ENCODE data around the gene TGFB2.

Gene TGFB2

DNA sequence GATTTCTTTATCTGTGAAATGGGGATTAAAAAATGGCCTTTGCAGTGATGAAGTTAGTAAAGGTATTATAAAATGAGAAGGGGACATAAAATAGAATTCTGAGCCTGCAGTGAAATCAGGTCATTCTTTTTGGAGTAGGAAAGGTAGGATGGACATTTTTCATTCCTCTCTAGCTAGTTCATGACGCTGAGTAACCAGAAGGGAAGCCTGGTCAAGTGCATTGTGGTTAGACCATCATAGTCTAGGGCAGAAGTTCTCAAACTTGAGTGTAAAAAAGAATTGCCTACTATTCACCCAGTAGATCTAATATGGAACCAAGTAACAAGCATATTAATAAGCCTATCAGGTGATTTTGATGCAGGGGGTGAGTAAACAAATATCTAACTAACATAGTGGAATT is 50.8 kb downstream of the TGFB2 start:
- DNase-seq, result no peak

- no peak for DNase-seq
These were observed 52.7 kb downstream of the TGFB2 start for GRCh38 chr1:218397752-218398339.

GRCh38 chr1:218400624-218401023 is 55.5 kb downstream of the TGFB2 start:
- DNase-seq, result no peak

GRCh38 chr1:218401441-218401997 is 56.4 kb downstream of the TGFB2 start:
- DNase-seq, result no peak

DNA sequence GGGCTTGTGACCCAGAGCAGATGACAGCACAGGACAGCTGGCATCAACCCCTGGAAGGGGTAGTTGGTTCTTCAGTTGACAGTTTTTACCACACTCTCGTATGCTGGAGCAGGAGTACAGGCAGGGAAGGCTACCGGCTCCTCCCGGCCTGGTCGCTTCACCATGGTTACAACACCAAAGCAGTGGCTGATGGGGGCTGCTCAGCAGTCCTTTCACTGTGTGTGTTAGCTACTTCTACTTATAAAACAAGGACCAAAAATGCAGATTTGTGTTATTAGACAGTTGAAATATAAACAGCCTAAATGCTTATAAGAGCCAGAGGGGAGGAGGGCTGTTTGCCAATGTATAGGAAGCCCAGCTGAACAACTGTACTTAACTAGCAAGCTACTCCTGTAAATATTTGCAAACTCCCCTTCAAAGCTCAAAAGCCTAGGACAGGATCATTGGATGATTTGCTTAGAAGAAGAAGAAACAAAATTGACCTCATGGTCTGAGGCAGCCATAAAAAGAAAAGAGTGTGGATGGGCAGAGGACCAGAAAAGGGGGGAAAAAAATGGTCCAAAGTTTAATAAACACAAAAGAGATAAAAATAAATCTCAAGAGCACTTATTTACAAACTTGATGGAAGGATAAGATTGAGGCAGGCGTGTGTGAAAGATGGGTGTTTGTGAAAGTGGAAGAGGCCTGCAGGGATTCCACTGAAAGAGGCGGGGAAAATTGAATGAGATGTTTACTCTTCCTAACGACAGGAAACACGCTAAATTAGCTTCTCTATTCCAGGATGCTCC is 57.1 kb downstream of the TGFB2 start:
- DNase-seq, result no peak

DNA sequence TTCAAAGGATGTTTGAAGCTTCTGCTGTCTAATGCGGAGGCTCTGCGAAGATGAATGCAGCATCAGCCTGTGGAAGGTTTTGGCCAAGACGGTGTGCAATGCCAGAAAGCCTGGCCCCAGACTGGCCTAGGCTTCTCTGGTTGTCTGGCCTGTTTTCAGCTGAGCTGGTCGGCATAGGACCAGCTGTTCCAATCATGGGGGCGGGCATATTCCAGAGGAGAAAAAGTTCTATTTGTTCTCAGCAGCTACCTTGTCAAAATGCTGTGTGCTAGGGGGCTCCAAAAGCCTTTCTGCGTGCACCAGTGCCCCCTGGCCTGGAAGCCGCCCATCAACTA is 57.6 kb downstream of the TGFB2 start:
- no peak for DNase-seq

DNA sequence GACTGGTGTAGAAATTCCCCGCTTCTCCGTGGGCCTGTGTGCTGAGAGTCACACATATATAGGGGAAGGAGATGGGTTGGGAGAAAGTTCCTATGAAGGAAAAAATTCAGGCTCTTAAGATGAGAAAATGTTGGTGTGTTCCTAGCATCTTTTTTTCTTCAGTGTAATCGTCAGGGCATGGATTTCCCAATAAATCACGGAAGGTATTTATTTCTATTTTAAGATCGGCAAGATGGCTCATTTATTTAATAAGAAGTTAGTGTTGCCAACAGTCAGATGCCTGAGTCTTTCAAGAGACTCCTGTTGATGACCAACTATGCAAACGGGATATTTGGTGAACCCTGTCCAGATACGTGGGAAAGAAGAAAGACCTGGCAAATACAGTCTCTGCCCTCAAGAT is 58.2 kb downstream of the TGFB2 start:
- DNase-seq, result no peak

- DNase-seq, result no peak
These were observed 62.5 kb downstream of the TGFB2 start for GRCh38 chr1:218407630-218408029.

GRCh38 chr1:218408135-218408534 is 63.0 kb downstream of the TGFB2 start:
- no peak for DNase-seq

DNA sequence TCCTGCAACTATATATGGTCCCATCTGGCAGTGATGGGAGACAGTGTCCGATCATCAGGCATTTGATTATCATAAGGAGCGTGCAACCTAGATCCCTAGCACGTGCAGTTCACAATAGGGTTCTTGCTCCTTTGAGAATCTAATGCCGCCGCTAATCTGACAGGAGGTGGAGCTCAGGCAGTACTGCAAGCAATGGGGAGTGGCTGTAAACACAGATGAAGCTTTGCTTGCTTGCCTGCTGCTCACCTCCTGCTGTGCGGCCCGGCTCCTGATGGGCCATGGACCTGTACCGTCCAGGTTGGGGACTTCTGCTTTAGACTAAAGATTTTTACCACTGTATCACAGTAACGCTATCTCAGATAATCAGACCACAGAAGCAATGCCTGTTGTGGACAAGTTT is 63.8 kb downstream of the TGFB2 start:
- no peak for DNase-seq

DNA sequence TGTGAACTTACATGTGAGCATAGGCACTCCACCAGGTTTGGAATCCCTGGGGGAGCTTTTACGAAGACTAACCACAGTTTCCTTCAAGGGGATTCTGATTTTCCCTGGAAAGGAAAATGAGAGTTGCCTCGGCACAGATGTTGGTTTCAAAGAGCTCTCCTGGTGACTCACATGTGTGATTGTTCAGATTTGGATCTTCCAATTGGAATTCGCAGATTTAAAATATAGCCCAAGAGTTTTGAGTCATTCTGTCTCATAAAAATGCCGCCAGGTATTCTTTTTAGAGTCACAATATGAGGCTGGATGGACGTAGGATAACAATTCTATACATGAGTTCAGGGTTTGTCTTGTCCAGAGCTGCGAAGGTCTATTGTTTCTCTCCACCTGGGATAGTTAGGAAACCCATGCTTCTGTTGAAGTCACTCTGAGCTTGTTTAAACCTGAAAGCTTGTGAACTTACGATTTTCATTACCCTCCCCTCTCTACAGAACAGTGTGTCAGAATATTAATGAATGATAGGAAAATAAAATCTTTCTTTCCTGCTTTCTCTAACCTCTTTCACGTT is 64.9 kb downstream of the TGFB2 start:
- no peak for DNase-seq

- no peak for DNase-seq
These were observed 66.0 kb downstream of the TGFB2 start for GRCh38 chr1:218411101-218411500.

GRCh38 chr1:218412171-218412570 is 67.0 kb downstream of the TGFB2 start:
- no peak for DNase-seq

GRCh38 chr1:218413179-218413578 is 68.0 kb downstream of the TGFB2 start:
- no peak for DNase-seq

- DNase-seq, result no peak
These were observed 69.1 kb downstream of the TGFB2 start for GRCh38 chr1:218414060-218414728.

DNA sequence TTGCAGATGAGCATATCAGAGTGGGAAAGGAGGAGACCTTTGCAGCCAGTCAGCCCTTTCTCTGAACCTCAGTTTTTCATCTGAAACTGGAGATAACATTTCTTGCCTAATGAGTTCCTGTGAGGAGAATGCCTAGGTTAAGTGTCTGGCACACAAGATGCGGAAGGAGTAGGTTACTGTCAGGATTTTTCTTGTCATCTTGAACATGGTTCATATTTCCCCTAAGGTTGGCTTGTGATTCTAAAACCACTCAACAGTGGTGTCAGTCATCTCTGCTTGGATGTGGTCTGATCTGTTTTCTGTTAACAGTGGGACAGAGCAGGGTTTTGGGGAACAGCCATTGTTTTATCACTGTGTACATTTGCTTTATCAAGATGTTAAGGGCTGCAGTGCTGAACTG is 70.6 kb downstream of the TGFB2 start:
- DNase-seq, result no peak

DNA sequence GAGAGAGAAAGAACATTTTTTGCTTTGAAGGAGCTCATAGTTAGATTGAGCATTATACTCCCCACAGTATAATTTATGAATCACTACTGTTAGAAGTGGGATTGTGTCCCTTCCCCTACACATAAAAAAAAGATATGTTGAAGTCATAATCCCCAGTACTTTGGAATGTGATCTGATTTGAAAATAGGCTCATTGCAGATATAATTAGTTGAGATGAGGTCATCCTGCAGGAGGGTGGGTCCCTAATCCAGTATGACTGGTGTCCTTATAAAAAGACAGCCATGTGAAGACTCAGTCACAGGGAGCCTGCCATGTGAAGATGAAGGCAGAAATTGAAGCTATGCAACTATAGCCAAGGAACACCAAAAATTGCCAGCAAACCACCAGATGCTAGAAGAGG is 76.4 kb downstream of the TGFB2 start:
- DNase-seq, result no peak

- DNase-seq, result no peak
These were observed 79.4 kb downstream of the TGFB2 start for GRCh38 chr1:218424502-218424901.

DNA sequence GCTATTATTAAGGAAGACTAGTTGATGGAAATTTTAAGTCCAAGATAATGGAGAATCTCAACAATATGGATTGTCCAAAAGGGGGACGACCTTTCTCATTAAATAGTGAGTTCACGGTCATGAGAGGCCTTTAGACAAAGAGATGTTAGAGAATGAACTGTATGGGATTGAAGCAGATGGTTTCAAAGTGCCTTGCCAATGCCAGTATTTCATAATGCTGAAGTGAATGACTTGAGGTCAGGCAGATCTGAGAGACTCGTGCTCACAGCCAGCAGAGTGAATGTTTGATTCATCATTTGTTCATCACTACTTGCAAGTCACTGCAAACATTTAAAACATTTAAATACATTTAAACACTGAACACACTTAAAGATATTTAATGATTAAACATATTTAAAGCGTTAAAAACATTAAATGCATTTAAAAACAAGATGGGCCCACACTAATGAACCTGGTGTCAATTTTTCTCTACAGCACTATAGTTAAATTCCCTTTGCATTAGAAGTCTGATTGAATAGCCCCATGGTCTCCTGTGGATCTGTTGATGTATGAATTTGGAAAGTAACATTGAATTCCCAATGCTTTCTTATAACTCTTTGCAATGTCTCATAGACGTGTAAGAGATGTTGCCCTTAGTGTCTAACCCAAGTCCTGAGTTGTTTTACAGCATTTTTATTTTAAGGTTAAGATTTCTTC is 80.7 kb downstream of the TGFB2 start:
- DNase-seq, result no peak

GRCh38 chr1:218426343-218426657 is 81.2 kb downstream of the TGFB2 start:
- no peak for DNase-seq

DNA sequence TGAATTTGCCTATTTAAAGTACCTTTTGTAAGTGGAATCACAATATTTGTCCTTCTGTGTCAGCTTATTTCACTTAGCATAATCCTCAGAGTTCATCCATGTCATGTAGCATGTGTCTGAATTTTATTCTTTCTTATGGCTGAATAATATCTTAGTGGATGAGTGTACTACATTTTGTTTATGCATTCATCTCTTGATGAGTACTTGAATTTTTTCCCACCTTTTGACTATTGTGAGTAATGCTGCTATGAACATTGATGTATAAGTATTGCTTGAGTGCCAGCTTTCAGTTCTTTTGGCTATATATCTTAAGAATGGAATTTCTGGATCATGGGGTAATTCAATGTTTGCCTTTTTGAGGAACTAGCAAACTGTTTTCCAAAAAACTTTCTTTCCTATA is 84.2 kb downstream of the TGFB2 start:
- DNase-seq, result no peak

DNA sequence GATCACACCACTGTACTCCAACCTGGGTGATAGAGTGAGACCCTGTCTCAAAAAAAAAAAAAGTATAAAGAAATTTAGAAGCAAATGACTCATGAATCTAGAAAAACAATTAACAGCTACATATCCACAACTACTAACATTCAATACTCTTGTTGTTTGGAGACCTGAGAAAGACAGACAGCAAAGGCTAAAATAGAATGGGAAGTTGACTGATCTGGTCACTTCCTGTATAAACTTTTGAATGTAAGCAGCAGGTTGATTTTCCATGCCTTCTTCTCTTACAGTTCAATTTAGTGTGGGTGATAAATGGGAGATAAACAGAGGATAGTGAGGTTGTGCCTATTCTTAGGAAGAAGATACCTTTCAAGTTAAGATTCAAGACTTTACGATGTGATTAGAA is 85.2 kb downstream of the TGFB2 start:
- no peak for DNase-seq

DNA sequence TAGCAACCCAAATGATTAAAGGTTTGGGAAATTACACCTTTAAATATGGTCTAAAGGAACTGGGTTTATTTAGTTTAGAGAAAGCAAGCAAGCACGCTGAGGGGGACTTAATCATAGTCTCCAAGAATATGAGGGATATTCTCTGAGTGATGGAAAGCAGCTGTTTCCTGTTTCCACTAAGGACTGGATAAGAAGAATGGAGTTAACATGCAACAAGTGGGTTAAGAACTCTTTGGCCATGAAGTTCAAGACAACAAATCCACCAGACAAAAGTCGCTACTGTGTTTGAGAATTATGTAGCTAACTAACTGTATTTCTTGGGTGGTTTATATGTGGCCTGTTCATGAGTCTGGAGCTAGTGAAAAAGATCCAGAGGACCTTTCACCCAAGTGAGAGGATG is 85.7 kb downstream of the TGFB2 start:
- no peak for DNase-seq

Data from activated CD8-positive, alpha-beta memory T cell treated with anti-CD3 and anti-CD28 coated beads, Interleukin-2, amount 50 U/mL, for 48 hours (primary cell).